NCI-H2171 (cell line): ENCODE results near the gene SPATA31A7.
"Not testable (repeated sequence)": the region's sequence is repeated elsewhere in the genome, so short reads cannot be mapped to it uniquely, and the experiment has no call there.

Source experiments
- DNase-seq: peaks from one replicate; lab custom pipeline; 2025; lab: John Stamatoyannopoulos, UW

Gene SPATA31A7

GRCh38 chr9:61189736-61190135 is at the start of gene SPATA31A7:
TSS of gene SPATA31A7 (plus strand) at chr9:61190036. CDS start at chr9:61190065, 29 bp downstream.
- not testable (repeated sequence) for DNase-seq

GRCh38 chr9:61226438-61226837 is 36.6 kb downstream of the SPATA31A7 start:
- not testable (repeated sequence) for DNase-seq
